IPS-15b (cell line): Measurements from ENCODE around the gene NF2.

Experiments used
- H3K27me3 ChIP-seq: one replicate; pipeline ENCODE4 v1.6.1; 2013; ENCODE audit warnings: low read length; ENCODE audit not compliant: control insufficient read depth, insufficient read depth
- H3K36me3 ChIP-seq: one replicate; pipeline ENCODE4 v1.6.1; 2013; ENCODE audit warnings: low read length; ENCODE audit not compliant: control insufficient read depth, insufficient read depth
- H3K4me1 ChIP-seq: one replicate; pipeline ENCODE4 v1.6.1; 2013; ENCODE audit warnings: mild to moderate bottlenecking, low read length; ENCODE audit not compliant: control insufficient read depth, insufficient read depth
- H3K4me3 ChIP-seq: one replicate; pipeline ENCODE4 v1.5.1; 2013; ENCODE audit warnings: low read depth, low read length
- H3K9ac ChIP-seq: one replicate; pipeline ENCODE4 v1.6.1; 2013; ENCODE audit warnings: low read depth, mild to moderate bottlenecking, low read length
- H3K9me3 ChIP-seq: one replicate; pipeline ENCODE4 v1.6.1; 2013; ENCODE audit warnings: mild to moderate bottlenecking, low read length; ENCODE audit not compliant: control insufficient read depth, insufficient read depth

Gene NF2

GRCh38 chr22:29635734-29636357, 32.4 kb downstream of the NF2 start:
- no peaks in the 10 kb centered on the region for H3K36me3 ChIP-seq
- H3K4me1 ChIP-seq: no peaks in the 10 kb centered on the region
- H3K4me3 ChIP-seq: no peak overlapping the region
- H3K9ac ChIP-seq: no peak overlapping the region
- no peaks in the 10 kb centered on the region for H3K27me3 ChIP-seq
- no peaks in the 10 kb centered on the region for H3K9me3 ChIP-seq

GRCh38 chr22:29636751-29637150, 33.3 kb downstream of the NF2 start:
- H3K4me3 ChIP-seq: no peak overlapping the region
- no peaks in the 10 kb centered on the region for H3K36me3 ChIP-seq
- H3K9ac ChIP-seq: no peak overlapping the region
- no peaks in the 10 kb centered on the region for H3K9me3 ChIP-seq
- H3K27me3 ChIP-seq: no peaks in the 10 kb centered on the region
- H3K4me1 ChIP-seq: no peaks in the 10 kb centered on the region

- Histone ChIP-seq H3K36me3 (peaks cover 4% of the 10 kb centered on the region), H3K9ac (no peak overlapping the region), H3K27me3 (no peaks in the 10 kb centered on the region), H3K4me1 (no peaks in the 10 kb centered on the region), H3K9me3 (no peaks in the 10 kb centered on the region), H3K4me3 (no peak overlapping the region)
Measured at GRCh38 chr22:29637181-29637580, 33.7 kb downstream of the NF2 start.

- Histone ChIP-seq H3K9ac (no peak overlapping the region), H3K4me1 (no peaks in the 10 kb centered on the region), H3K27me3 (no peaks in the 10 kb centered on the region), H3K36me3 (peaks cover 9% of the 10 kb centered on the region), H3K9me3 (no peaks in the 10 kb centered on the region), H3K4me3 (no peak overlapping the region)
Measured at GRCh38 chr22:29638678-29639077, 35.2 kb downstream of the NF2 start.

GRCh38 chr22:29639096-29639495, 35.7 kb downstream of the NF2 start:
- Histone ChIP-seq H3K9ac (no peak overlapping the region), H3K27me3 (no peaks in the 10 kb centered on the region), H3K4me3 (no peak overlapping the region), H3K4me1 (no peaks in the 10 kb centered on the region), H3K9me3 (no peaks in the 10 kb centered on the region), H3K36me3 (peaks cover 9% of the 10 kb centered on the region)

- Histone ChIP-seq H3K9ac (no peak overlapping the region), H3K4me1 (no peaks in the 10 kb centered on the region), H3K36me3 (peaks cover 9% of the 10 kb centered on the region), H3K4me3 (no peak overlapping the region), H3K27me3 (no peaks in the 10 kb centered on the region), H3K9me3 (no peaks in the 10 kb centered on the region)
Measured at GRCh38 chr22:29641042-29641699, 37.7 kb downstream of the NF2 start.

- Histone ChIP-seq H3K4me1 (no peaks in the 10 kb centered on the region), H3K9ac (no peak overlapping the region), H3K9me3 (no peaks in the 10 kb centered on the region), H3K27me3 (no peaks in the 10 kb centered on the region), H3K4me3 (no peak overlapping the region), H3K36me3 (peaks cover 9% of the 10 kb centered on the region)
Measured at GRCh38 chr22:29641700-29642330, 38.4 kb downstream of the NF2 start.

- Histone ChIP-seq H3K9me3 (no peaks in the 10 kb centered on the region), H3K27me3 (no peaks in the 10 kb centered on the region), H3K4me1 (no peaks in the 10 kb centered on the region), H3K36me3 (peaks cover 9% of the 10 kb centered on the region), H3K4me3 (no peak overlapping the region), H3K9ac (no peak overlapping the region)
Measured at GRCh38 chr22:29642694-29643093, 39.3 kb downstream of the NF2 start.

GRCh38 chr22:29647954-29648737, 44.7 kb downstream of the NF2 start:
- Histone ChIP-seq H3K9ac (no peak overlapping the region), H3K9me3 (no peaks in the 10 kb centered on the region), H3K36me3 (no peaks in the 10 kb centered on the region), H3K27me3 (no peaks in the 10 kb centered on the region), H3K4me3 (no peak overlapping the region), H3K4me1 (peaks cover 5% of the 10 kb centered on the region)

- peaks cover 6% of the 10 kb centered on the region for H3K36me3 ChIP-seq
- H3K27me3 ChIP-seq: no peaks in the 10 kb centered on the region
- peaks cover 5% of the 10 kb centered on the region for H3K4me1 ChIP-seq
- H3K9me3 ChIP-seq: no peaks in the 10 kb centered on the region
- H3K4me3 ChIP-seq: no peak overlapping the region
- no peak overlapping the region for H3K9ac ChIP-seq
Measured at GRCh38 chr22:29650370-29650769, 46.9 kb downstream of the NF2 start.

- Histone ChIP-seq H3K4me1 (peaks cover 5% of the 10 kb centered on the region), H3K36me3 (peaks cover 6% of the 10 kb centered on the region), H3K9me3 (no peaks in the 10 kb centered on the region), H3K9ac (no peak overlapping the region), H3K4me3 (no peak overlapping the region), H3K27me3 (no peaks in the 10 kb centered on the region)
Measured at GRCh38 chr22:29651652-29652051, 48.2 kb downstream of the NF2 start.
